SK-N-SH (cell line): ENCODE measurements around the gene FRMD8. TPM values are rescaled to one million over a fixed set of nuclear protein-coding genes. Genes with fewer than 3 reads are reported as not detected.
A peak's percentile ranks its signal among the peaks of the same experiment; 100 is the strongest.

Source experiments
- CTCF ChIA-PET: fragments of 300-600, 350-600 bp; formaldehyde crosslinking; extraction: SDS; loops from one replicate; lab custom pipeline; 2021; lab: Yijun Ruan, JAX
- POLR2A ChIA-PET: fragments of 350-600 bp; sonication (Branson Sonifier 250); formaldehyde crosslinking; extraction: SDS; loops from one replicate; lab custom pipeline; 2020; ENCODE audit warnings: antibody characterized with exemption, inconsistent platforms; lab: Yijun Ruan, JAX
- DNase-seq: peaks from one replicate; pipeline ENCODE4 v3.0.0; 2012
- H2AFZ ChIP-seq: fragments of 200-600 bp; sonication (generic); 2 replicates; pipeline ENCODE4 v1.8.1; 2016; ENCODE audit warnings: antibody characterized with exemption, mild to moderate bottlenecking, low read depth
- H3F3A ChIP-seq: fragments of 200-600 bp; sonication (generic); replicated peaks from 2 replicates; pipeline ENCODE3; 2016; ENCODE audit warnings: antibody characterized with exemption, mild to moderate bottlenecking; ENCODE audit not compliant: insufficient read depth
- H3K27ac ChIP-seq, 2 experiments: fragments of 200-500 bp in 1 of 2; fragments of 200-600 bp in 1 of 2; sonication (Bioruptor generic) in 1 of 2; sonication (generic), shearing (Covaris generic) in 1 of 2; 2 replicates each; pipeline versions ENCODE4 v1.5.1 to v1.6.1; 2014 to 2016; ENCODE audit warnings: low read depth in 2 of 2, inconsistent platforms in 1 of 2, low read length in 1 of 2, mild to moderate bottlenecking in 1 of 2, mixed read lengths in 1 of 2
- H3K27me3 ChIP-seq: fragments of 200-600 bp; sonication (generic), shearing (Covaris generic); 2 replicates; pipeline ENCODE4 v1.6.1; 2016; ENCODE audit warnings: mixed run types; ENCODE audit not compliant: insufficient read depth
- H3K36me3 ChIP-seq, 2 experiments: fragments of 200-500 bp in 1 of 2; fragments of 200-600 bp in 1 of 2; sonication (Bioruptor generic) in 1 of 2; sonication (generic) in 1 of 2; replicated peaks in 1 of 2; 2 replicates each; pipeline versions ENCODE3 to v1.5.1; 2014 to 2016; ENCODE audit warnings: low read length in 1 of 2, mild to moderate bottlenecking in 1 of 2; ENCODE audit not compliant: insufficient read depth in 2 of 2, control insufficient read depth in 1 of 2
- H3K4me1 ChIP-seq, 2 experiments: fragments of 200-500 bp in 1 of 2; fragments of 200-600 bp in 1 of 2; sonication (Bioruptor generic) in 1 of 2; sonication (generic), shearing (Covaris generic) in 1 of 2; 2 replicates each; pipeline versions ENCODE4 v1.5.1 to v1.6.1; 2014 to 2016; ENCODE audit warnings: low read depth in 1 of 2, low read length in 1 of 2, mixed run types in 1 of 2; ENCODE audit not compliant: insufficient read depth in 2 of 2, control insufficient read depth in 1 of 2
- H3K4me2 ChIP-seq: fragments of 200-600 bp; sonication (generic), shearing (Covaris generic); 2 replicates; pipeline ENCODE4 v1.6.1; 2017; ENCODE audit warnings: mixed run types
- H3K4me3 ChIP-seq, 2 experiments: fragments of 200-500 bp in 1 of 2; fragments of 200-600 bp in 1 of 2; sonication (Bioruptor generic) in 1 of 2; sonication (generic), shearing (Covaris generic) in 1 of 2; 2 replicates each; pipeline versions ENCODE4 v1.5.1 to v1.8.1; 2014 to 2016; ENCODE audit warnings: low read depth in 2 of 2, inconsistent platforms in 1 of 2, low read length in 1 of 2, mild to moderate bottlenecking in 1 of 2, mixed read lengths in 1 of 2, moderate library complexity in 1 of 2
- H3K79me2 ChIP-seq: fragments of 200-600 bp; sonication (generic); 2 replicates; pipeline ENCODE4 v1.8.1; 2017; ENCODE audit warnings: mild to moderate bottlenecking; ENCODE audit not compliant: insufficient read depth
- H3K9ac ChIP-seq: fragments of 200-600 bp; sonication (generic); 2 replicates; pipeline ENCODE4 v1.6.1; 2017; ENCODE audit warnings: mixed run types
- H3K9me2 ChIP-seq: fragments of 200-600 bp; sonication (generic); 2 replicates; pipeline ENCODE4 v1.6.1; 2017; ENCODE audit warnings: mixed run types
- H3K9me3 ChIP-seq: fragments of 200-600 bp; sonication (generic); 2 replicates; pipeline ENCODE4 v1.6.1; 2017; ENCODE audit warnings: mixed run types, mild to moderate bottlenecking, moderate library complexity
- H4K20me1 ChIP-seq: fragments of 200-600 bp; sonication (generic); 2 replicates; pipeline ENCODE4 v1.6.1; 2017; ENCODE audit warnings: mild to moderate bottlenecking, mixed run types; ENCODE audit not compliant: insufficient read depth
- EP300 ChIP-seq, 2 experiments: IDR thresholded peaks; 2 replicates each; pipeline versions ENCODE4 v1.4.0 to v1.6.1; 2012; ENCODE audit warnings: borderline replicate concordance in 1 of 2, low read depth in 1 of 2, low read length in 1 of 2
- EZH2phosphoT487 ChIP-seq: fragments of 200-600 bp; sonication (generic); IDR thresholded peaks from 2 replicates; pipeline ENCODE4 v1.6.1; 2017; ENCODE audit warnings: low read depth, mixed run types, mild to moderate bottlenecking, antibody characterized with exemption, moderate library complexity, borderline replicate concordance
- FOSL2 ChIP-seq: IDR thresholded peaks from 2 replicates; pipeline ENCODE4 v1.4.0; 2012; ENCODE audit warnings: low read depth, mild to moderate bottlenecking, moderate library complexity, borderline replicate concordance
- FOXJ3 ChIP-seq: sonication (generic); formaldehyde crosslinking; IDR thresholded peaks from 2 replicates; pipeline ENCODE4 v1.5.1; 2020; ENCODE audit warnings: mild to moderate bottlenecking, missing genetic modification reagents
- GABPA ChIP-seq: IDR thresholded peaks from 2 replicates; pipeline ENCODE4 v1.4.0; 2012; ENCODE audit warnings: low read depth, mild to moderate bottlenecking
- JUND ChIP-seq: IDR thresholded peaks from 2 replicates; pipeline ENCODE4 v1.4.0; 2012
- MXI1 ChIP-seq: IDR thresholded peaks from 2 replicates; pipeline ENCODE4 v1.6.1; 2012; ENCODE audit warnings: mild to moderate bottlenecking, low read depth, low read length, improper control_type of control experiment
- PBX3 ChIP-seq: IDR thresholded peaks from 2 replicates; pipeline ENCODE4; 2012
- POLR2AphosphoS5 ChIP-seq: IDR thresholded peaks from 2 replicates; pipeline ENCODE4 v1.6.1; 2012; ENCODE audit warnings: low read depth, low read length
- RFX5 ChIP-seq: IDR thresholded peaks from 2 replicates; pipeline ENCODE4 v1.6.1; 2012; ENCODE audit warnings: mild to moderate bottlenecking, improper control_type of control experiment, low read length
- SIN3A ChIP-seq: IDR thresholded peaks from 2 replicates; pipeline ENCODE4 v1.6.1; 2012; ENCODE audit warnings: low read depth, mild to moderate bottlenecking, low read length, moderate library complexity, borderline replicate concordance
- SMC3 ChIP-seq: IDR thresholded peaks from 2 replicates; pipeline ENCODE4 v1.6.1; 2012; ENCODE audit warnings: low read depth, low read length, improper control_type of control experiment
- TAF1 ChIP-seq: IDR thresholded peaks from 2 replicates; pipeline ENCODE4 v1.6.1; 2012; ENCODE audit warnings: low read depth, mild to moderate bottlenecking, low read length, moderate library complexity, borderline replicate concordance
- TCF12 ChIP-seq: IDR thresholded peaks from 2 replicates; pipeline ENCODE4 v1.4.0; 2012
- USF1 ChIP-seq: IDR thresholded peaks from 2 replicates; pipeline ENCODE4 v1.4.0; 2012; ENCODE audit warnings: low read depth, borderline replicate concordance
- WGBS: methylation state at CpG from one replicate; pipeline ENCODE4 v1.1.6; 2017; ENCODE audit warnings: low lambda C conversion rate; 5-methylcytosine and 5-hydroxymethylcytosine counted together
- polyA plus RNA-seq, 3 experiments: library from polyadenylated mRNA; depleted of rRNA; stranded (reverse); fragments of >200 nt; gene quantifications; 2 replicates each; pipeline ENCODE4 v1.2.3, GENCODE V29; 2012
- TF ChIP-seq, protein P1 (sequence below): IDR thresholded peaks from 2 replicates; pipeline ENCODE4 v1.6.1; 2012; ENCODE audit warnings: mild to moderate bottlenecking, low read depth, low read length, moderate library complexity
- TF ChIP-seq, protein P2 (sequence below): IDR thresholded peaks from 2 replicates; pipeline ENCODE4 v1.4.0; 2012; ENCODE audit warnings: low read depth

FRMD8 gene
- polyA plus RNA-seq, 1 of the 3 experiments (the other 2 are of a cell fraction): 19.0 TPM

GRCh38 chr11:65425105-65425970 is 38.9 kb downstream of the FRMD8 start (continued):
- TF ChIP-seq MXI1 (peak; percentile 61; the same call in 1 of the 2 replicates), FOSL2 (no peak; the same call in 1 of the 2 replicates), FOXJ3 (CRISPR knock-in tag) (no peak), EP300 (IDR thresholded peaks at IDR 0.05; ENCODE audit: borderline replicate concordance in 1 of 2, low read depth in 1 of 2, low read length in 1 of 2) (no peak), EZH2phosphoT487 (no peak), TAF1 (0 out of 2 replicates have a peak, but pooled peaks have one; percentile 31), TCF12 (no peak; the same call in 1 of the 2 replicates)
- TF ChIP-seq, protein P1, sequence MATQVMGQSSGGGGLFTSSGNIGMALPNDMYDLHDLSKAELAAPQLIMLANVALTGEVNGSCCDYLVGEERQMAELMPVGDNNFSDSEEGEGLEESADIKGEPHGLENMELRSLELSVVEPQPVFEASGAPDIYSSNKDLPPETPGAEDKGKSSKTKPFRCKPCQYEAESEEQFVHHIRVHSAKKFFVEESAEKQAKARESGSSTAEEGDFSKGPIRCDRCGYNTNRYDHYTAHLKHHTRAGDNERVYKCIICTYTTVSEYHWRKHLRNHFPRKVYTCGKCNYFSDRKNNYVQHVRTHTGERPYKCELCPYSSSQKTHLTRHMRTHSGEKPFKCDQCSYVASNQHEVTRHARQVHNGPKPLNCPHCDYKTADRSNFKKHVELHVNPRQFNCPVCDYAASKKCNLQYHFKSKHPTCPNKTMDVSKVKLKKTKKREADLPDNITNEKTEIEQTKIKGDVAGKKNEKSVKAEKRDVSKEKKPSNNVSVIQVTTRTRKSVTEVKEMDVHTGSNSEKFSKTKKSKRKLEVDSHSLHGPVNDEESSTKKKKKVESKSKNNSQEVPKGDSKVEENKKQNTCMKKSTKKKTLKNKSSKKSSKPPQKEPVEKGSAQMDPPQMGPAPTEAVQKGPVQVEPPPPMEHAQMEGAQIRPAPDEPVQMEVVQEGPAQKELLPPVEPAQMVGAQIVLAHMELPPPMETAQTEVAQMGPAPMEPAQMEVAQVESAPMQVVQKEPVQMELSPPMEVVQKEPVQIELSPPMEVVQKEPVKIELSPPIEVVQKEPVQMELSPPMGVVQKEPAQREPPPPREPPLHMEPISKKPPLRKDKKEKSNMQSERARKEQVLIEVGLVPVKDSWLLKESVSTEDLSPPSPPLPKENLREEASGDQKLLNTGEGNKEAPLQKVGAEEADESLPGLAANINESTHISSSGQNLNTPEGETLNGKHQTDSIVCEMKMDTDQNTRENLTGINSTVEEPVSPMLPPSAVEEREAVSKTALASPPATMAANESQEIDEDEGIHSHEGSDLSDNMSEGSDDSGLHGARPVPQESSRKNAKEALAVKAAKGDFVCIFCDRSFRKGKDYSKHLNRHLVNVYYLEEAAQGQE: peak; percentile 55; the same call in 1 of the 2 replicates

- Histone ChIP-seq H3K4me1 (peaks cover 0 to 38% of the 10 kb centered on the region in 2 experiments; a peak in 2 of 4 replicates), H3K27me3 (no peaks in the 10 kb centered on the region), H3K27ac (peak overlapping the region; percentile 100), H3K4me2 (peak overlapping the region; percentile 94), H4K20me1 (peaks cover 86% of the 10 kb centered on the region), H3K36me3 (peaks cover 57 to 81% of the 10 kb centered on the region in 2 experiments), H3K9ac (peak overlapping the region; percentile 98), H3K9me2 (no peaks in the 10 kb centered on the region), H3F3A (peaks cover 90% of the 10 kb centered on the region), H3K79me2 (peaks cover 97% of the 10 kb centered on the region), H3K9me3 (no peaks in the 10 kb centered on the region), H3K4me3 (peak overlapping the region; percentile 77 to 83), H2AFZ (no peak overlapping the region)
- under 1% methylated on average over 9 of the region's 9 CpGs for WGBS
- CTCF ChIA-PET: interaction anchor here (7.4 to 13.0 kb wide), 2 partner anchors 72 to 82 kb away, joined by 57 to 223 read pairs; partner anchors contain the start of gene MALAT1
- no peak for DNase-seq
- POLR2A ChIA-PET: interaction anchor here (0.9 to 17.2 kb wide), 3 partner anchors 17 to 72 kb away, joined by 3 to 1027 read pairs (median 118); partner anchors contain the start of gene MALAT1
- TF ChIP-seq SIN3A (0 out of 2 replicates have a peak, but pooled peaks have one; percentile 24), EP300 (IDR thresholded peaks at IDR 0.05; ENCODE audit: borderline replicate concordance in 1 of 2, low read depth in 1 of 2, low read length in 1 of 2) (no peak), SMC3 (no peak), RFX5 (no peak), USF1 (no peak), PBX3 (peak; percentile 2; the same call in 1 of the 2 replicates), GABPA (no peak), JUND (peak; percentile 16; the same call in 1 of the 2 replicates), POLR2AphosphoS5 (peak; percentile 58)
- TF ChIP-seq, protein P2, sequence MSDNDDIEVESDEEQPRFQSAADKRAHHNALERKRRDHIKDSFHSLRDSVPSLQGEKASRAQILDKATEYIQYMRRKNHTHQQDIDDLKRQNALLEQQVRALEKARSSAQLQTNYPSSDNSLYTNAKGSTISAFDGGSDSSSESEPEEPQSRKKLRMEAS: 0 out of 2 replicates have a peak, but pooled peaks have one; percentile 16
- TF ChIP-seq, protein P1: peak; percentile 46; the same call in 1 of the 2 replicates
Measured at GRCh38 chr11:65425971-65426838, 39.8 kb downstream of the FRMD8 start.
